ENCODE measurements around the gene NUP85. TPM values are rescaled to one million over a fixed set of nuclear protein-coding genes. Genes with fewer than 3 reads are reported as not detected.

The NUP85 gene
- total and polyA plus RNA-seq, 2 of the 4 experiments (the other 2 are of a cell fraction) = 29.4 to 54.4 TPM

- no peak for ATAC-seq (ENCODE audit: low read depth)
- no CpG with 5 or more reads among the region's 22 CpGs for WGBS, 2 experiments (ENCODE audit: extremely low coverage in 2 of 2, insufficient read length in 1 of 2)
- Histone ChIP-seq H2AFZ (replicated peaks; ENCODE audit: low read length, poor library complexity) (no peak overlapping the region), H3K4me2 (ENCODE audit: low read depth, low read length) (no peak overlapping the region), H3K27me3 (ENCODE audit: control insufficient read depth, insufficient read depth, low read length) (no peaks in the 10 kb centered on the region), H3K18ac (ENCODE audit: low read depth, low read length) (no peak overlapping the region), H3K27ac (ENCODE audit: insufficient read depth, low read length) (no peak overlapping the region), H2BK15ac (ENCODE audit: low read depth, low read length) (no peak overlapping the region), H3K14ac (replicated peaks; ENCODE audit: low read depth, low read length) (no peak overlapping the region), H4K91ac (ENCODE audit: insufficient read depth, low read depth, low read length) (no peak overlapping the region), H4K8ac (ENCODE audit: low read depth in 2 of 2, low read length in 2 of 2) (no peak overlapping the region), H3K9ac (ENCODE audit: low read depth, low read length) (no peak overlapping the region), H3K79me1 (ENCODE audit: low read depth in 1 of 2, low read length in 2 of 2) (peaks cover 3 to 21% of the 10 kb centered on the region in 2 experiments; a peak in 3 of 4 replicates), H3K4me3 (ENCODE audit: insufficient read depth, low read depth, low read length) (no peak overlapping the region), H3K9me1 (ENCODE audit: insufficient read depth, low read length) (no peaks in the 10 kb centered on the region), H3K4me1 (ENCODE audit: control insufficient read depth, insufficient read depth, low read length) (no peaks in the 10 kb centered on the region), H3K36me3 (ENCODE audit: control insufficient read depth, insufficient read depth, low read length) (peaks cover 71% of the 10 kb centered on the region), H3K56ac (ENCODE audit: extremely low read depth, insufficient read depth, low read length) (no peak overlapping the region), H2AK9ac (replicated peaks; ENCODE audit: low read depth, low read length, poor library complexity) (no peak overlapping the region), H3K9me3 (ENCODE audit: control insufficient read depth, insufficient read depth, low read length) (no peaks in the 10 kb centered on the region), H2BK120ac (ENCODE audit: low read depth, low read length) (no peak overlapping the region), H2BK5ac (ENCODE audit: low read depth, low read length, poor library complexity, severe bottlenecking) (no peak overlapping the region), H4K5ac (ENCODE audit: low read depth, low read length) (no peak overlapping the region), H3K23ac (ENCODE audit: low read depth, low read length) (no peak overlapping the region), H3K4ac (ENCODE audit: low read depth, low read length) (no peak overlapping the region), H2BK20ac (ENCODE audit: low read depth, low read length) (no peak overlapping the region), H2AK5ac (ENCODE audit: low read depth, low read length) (no peak overlapping the region), H4K20me1 (ENCODE audit: insufficient read depth, low read length) (peaks cover 9% of the 10 kb centered on the region)
- no TSS peak for BruUV-seq (replicated peaks)
- POLR2A ChIA-PET (ENCODE audit: unreplicated experiment) = no interaction called here
- intact Hi-C loops (cut with micrococcal nuclease) = no loop called here
- in situ Hi-C loops (cut with MboI; ENCODE audit: low sequenced_read_pairs) = no loop called here
- dilution Hi-C loops (cut with HindIII; ENCODE audit: low sequenced_read_pairs, unreplicated experiment) = no loop called here
- TF ChIP-seq CEBPB (IDR thresholded peaks at IDR 0.05; ENCODE audit: low read depth, low read length) (no peak), RFX5 (IDR thresholded peaks at IDR 0.05; ENCODE audit: low read depth, low read length) (no peak), MXI1 (IDR thresholded peaks at IDR 0.05; ENCODE audit: borderline replicate concordance, low read depth, low read length) (no peak), BHLHE40 (IDR thresholded peaks at IDR 0.05; ENCODE audit: low read depth, low read length) (no peak), SMC3 (IDR thresholded peaks at IDR 0.05; ENCODE audit: low read depth, low read length) (no peak), NFE2L2 (IDR thresholded peaks at IDR 0.05; ENCODE audit: low read depth, low read length) (no peak)
- TF ChIP-seq, protein P1, sequence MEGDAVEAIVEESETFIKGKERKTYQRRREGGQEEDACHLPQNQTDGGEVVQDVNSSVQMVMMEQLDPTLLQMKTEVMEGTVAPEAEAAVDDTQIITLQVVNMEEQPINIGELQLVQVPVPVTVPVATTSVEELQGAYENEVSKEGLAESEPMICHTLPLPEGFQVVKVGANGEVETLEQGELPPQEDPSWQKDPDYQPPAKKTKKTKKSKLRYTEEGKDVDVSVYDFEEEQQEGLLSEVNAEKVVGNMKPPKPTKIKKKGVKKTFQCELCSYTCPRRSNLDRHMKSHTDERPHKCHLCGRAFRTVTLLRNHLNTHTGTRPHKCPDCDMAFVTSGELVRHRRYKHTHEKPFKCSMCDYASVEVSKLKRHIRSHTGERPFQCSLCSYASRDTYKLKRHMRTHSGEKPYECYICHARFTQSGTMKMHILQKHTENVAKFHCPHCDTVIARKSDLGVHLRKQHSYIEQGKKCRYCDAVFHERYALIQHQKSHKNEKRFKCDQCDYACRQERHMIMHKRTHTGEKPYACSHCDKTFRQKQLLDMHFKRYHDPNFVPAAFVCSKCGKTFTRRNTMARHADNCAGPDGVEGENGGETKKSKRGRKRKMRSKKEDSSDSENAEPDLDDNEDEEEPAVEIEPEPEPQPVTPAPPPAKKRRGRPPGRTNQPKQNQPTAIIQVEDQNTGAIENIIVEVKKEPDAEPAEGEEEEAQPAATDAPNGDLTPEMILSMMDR (conservative IDR thresholded peaks at IDR 0.05; ENCODE audit: low read depth, low read length) = no peak
- DNase-seq = no peak
- CTCF ChIA-PET = no interaction called here
Measured at GRCh38 chr17:75244133-75244866, 38.8 kb downstream of the NUP85 start.
